WTC11 (cell line): ENCODE data around the gene ARL8A. TPM values are rescaled to one million over a fixed set of nuclear protein-coding genes. Genes with fewer than 3 reads are reported as not detected.

ENCODE experiments used
- ATAC-seq: fragments of 200-7000 bp; cut with Tn5 transposase; 2 replicates; pipeline ENCODE4 v1.10.0; 2021; ENCODE audit warnings: mild to moderate bottlenecking, moderate library complexity
- CTCF ChIA-PET: fragments of 300-600 bp; sonication (Branson Sonifier 250); formaldehyde crosslinking; loops from one replicate; lab custom pipeline; 2021; ENCODE audit warnings: antibody characterized with exemption; lab: Charles Lee
- POLR2A ChIA-PET: fragments of 350-600 bp; sonication (Branson Sonifier 250); formaldehyde crosslinking; loops from one replicate; lab custom pipeline; 2021; ENCODE audit warnings: antibody characterized with exemption; lab: Charles Lee
- DNase-seq: peaks from one replicate; pipeline ENCODE4 v3.0.0; 2021; ENCODE audit warnings: low spot score
- H3K27ac Mint-ChIP-seq: 2 replicates; pipeline ENCODE4 v1.8.0; 2021; ENCODE audit warnings: mixed read lengths
- H3K27me3 Mint-ChIP-seq: 2 replicates; pipeline ENCODE4 v1.8.0; 2021; ENCODE audit warnings: low read depth, mild to moderate bottlenecking, moderate library complexity, mixed read lengths
- H3K36me3 Mint-ChIP-seq: 2 replicates; pipeline ENCODE4 v1.8.0; 2021; ENCODE audit warnings: mixed read lengths
- H3K4me1 Mint-ChIP-seq: 2 replicates; pipeline ENCODE4 v1.8.0; 2022; ENCODE audit warnings: mixed read lengths
- H3K4me3 Mint-ChIP-seq: 2 replicates; pipeline ENCODE4 v1.8.0; 2021; ENCODE audit warnings: mild to moderate bottlenecking, moderate library complexity, mixed read lengths
- H3K9me3 Mint-ChIP-seq: 2 replicates; pipeline ENCODE4 v1.8.0; 2021; ENCODE audit warnings: mixed read lengths
- AR ChIP-seq: fragments of 250-450 bp; sonication (Bioruptor Pico); IDR thresholded peaks from 2 replicates; pipeline ENCODE4 v1.9.0; 2021; ENCODE audit warnings: mild to moderate bottlenecking
- CBFB ChIP-seq: sonication (generic); formaldehyde crosslinking; IDR thresholded peaks from 2 replicates; pipeline ENCODE4 v1.8.1; 2022; ENCODE audit warnings: mild to moderate bottlenecking, low read depth, missing genetic modification reagents
- FOXK1 ChIP-seq: sonication (generic); formaldehyde crosslinking; IDR thresholded peaks from 2 replicates; pipeline ENCODE4 v1.8.0; 2022; ENCODE audit warnings: mild to moderate bottlenecking, moderate library complexity, missing genetic modification reagents
- GABPB1 ChIP-seq: sonication (generic); formaldehyde crosslinking; IDR thresholded peaks from 2 replicates; pipeline ENCODE4 v1.8.1; 2023; ENCODE audit warnings: mild to moderate bottlenecking, missing genetic modification reagents
- HMGXB4 ChIP-seq: sonication (generic); formaldehyde crosslinking; IDR thresholded peaks from 2 replicates; pipeline ENCODE4 v1.8.1; 2023; ENCODE audit warnings: mild to moderate bottlenecking, moderate library complexity, missing genetic modification reagents
- IRF1 ChIP-seq: sonication (generic); formaldehyde crosslinking; IDR thresholded peaks from 2 replicates; pipeline ENCODE4 v1.8.0; 2023; ENCODE audit warnings: missing genetic modification reagents
- JAZF1 ChIP-seq: fragments of 250-450 bp; sonication (Bioruptor Pico); IDR thresholded peaks from 2 replicates; pipeline ENCODE4 v1.9.0; 2021; ENCODE audit warnings: moderate library complexity, mild to moderate bottlenecking, inconsistent platforms
- JUN ChIP-seq: sonication (generic); formaldehyde crosslinking; IDR thresholded peaks from 2 replicates; pipeline ENCODE4 v1.8.0; 2023; ENCODE audit warnings: mild to moderate bottlenecking, missing genetic modification reagents
- NFATC4 ChIP-seq: fragments of 250-450 bp; sonication (Bioruptor Pico); IDR thresholded peaks from 2 replicates; pipeline ENCODE4 v1.9.0; 2021; ENCODE audit warnings: mild to moderate bottlenecking
- NFE2L1 ChIP-seq: sonication (generic); formaldehyde crosslinking; IDR thresholded peaks from 2 replicates; pipeline ENCODE4 v1.8.1; 2023; ENCODE audit warnings: missing genetic modification reagents
- NFYB ChIP-seq: sonication (generic); formaldehyde crosslinking; conservative IDR thresholded peaks from 2 replicates; pipeline ENCODE4 v1.8.0; 2022; ENCODE audit warnings: low read depth, missing genetic modification reagents
- PREB ChIP-seq: sonication (generic); formaldehyde crosslinking; IDR thresholded peaks from 2 replicates; pipeline ENCODE4 v1.8.1; 2022; ENCODE audit warnings: mild to moderate bottlenecking, missing genetic modification reagents, moderate library complexity, borderline replicate concordance
- TEAD1 ChIP-seq: sonication (generic); formaldehyde crosslinking; IDR thresholded peaks from 2 replicates; pipeline ENCODE4 v1.8.0; 2022; ENCODE audit warnings: mild to moderate bottlenecking, missing genetic modification reagents
- USF1 ChIP-seq: sonication (generic); formaldehyde crosslinking; IDR thresholded peaks from 2 replicates; pipeline ENCODE4 v1.8.0; 2022; ENCODE audit warnings: mild to moderate bottlenecking, missing genetic modification reagents
- ZBTB21 ChIP-seq: sonication (generic); formaldehyde crosslinking; IDR thresholded peaks from 2 replicates; pipeline ENCODE4 v1.8.1; 2023; ENCODE audit warnings: mild to moderate bottlenecking, missing genetic modification reagents, borderline replicate concordance
- ZNF281 ChIP-seq: sonication (generic); formaldehyde crosslinking; IDR thresholded peaks from 2 replicates; pipeline ENCODE4 v1.8.0; 2023; ENCODE audit warnings: mild to moderate bottlenecking, missing genetic modification reagents
- ZNF396 ChIP-seq: fragments of 250-450 bp; sonication (Bioruptor Pico); IDR thresholded peaks from 2 replicates; pipeline ENCODE4 v1.8.0; 2021; ENCODE audit warnings: mild to moderate bottlenecking, moderate library complexity, borderline replicate concordance
- ZNF425 ChIP-seq: fragments of 250-450 bp; sonication (Bioruptor Pico); conservative IDR thresholded peaks from 2 replicates; pipeline ENCODE4 v1.9.0; 2021; ENCODE audit warnings: mild to moderate bottlenecking
- total RNA-seq: library from RNA; stranded (reverse); gene quantifications from 3 replicates; pipeline ENCODE4 v1.2.3, GENCODE V29; 2021

The ARL8A gene
- total RNA-seq, 1 experiment from 2014 or later: 47.2 TPM

- TF ChIP-seq ZNF425 (CRISPR knock-in tag) (no peak), HMGXB4 (CRISPR knock-in tag) (no peak), NFE2L1 (no peak), IRF1 (CRISPR knock-in tag) (no peak), NFATC4 (CRISPR knock-in tag) (no peak), ZNF396 (no peak), NFYB (no peak), JAZF1 (CRISPR knock-in tag) (no peak), USF1 (CRISPR knock-in tag) (no peak)
These were observed 18.1 kb downstream of the ARL8A start (continued) for GRCh38 chr1:202126426-202126825.

- Mint-ChIP-seq H3K4me1 (peaks cover 9% of the 10 kb centered on the region), H3K27me3 (no peaks in the 10 kb centered on the region; the same call in 1 of the 2 replicates), H3K4me3 (no peak overlapping the region), H3K27ac (no peak overlapping the region), H3K9me3 (no peaks in the 10 kb centered on the region), H3K36me3 (no peaks in the 10 kb centered on the region)
- DNase-seq (no peak), ATAC-seq (no peak)
- POLR2A ChIA-PET: interaction anchor here (0.7 kb wide), 1 partner anchor 298 kb away, joined by 3 read pairs; no protein-coding TSS in a partner anchor
- CTCF ChIA-PET: interaction anchor here (0.6 to 5.5 kb wide), 4 partner anchors 9 to 248 kb away, joined by 3 to 76 read pairs (median 3); partner anchors contain the start of gene ELF3
- TF ChIP-seq PREB (CRISPR knock-in tag): no peak
- no peak for TF ChIP-seq JUN
- TF ChIP-seq AR: no peak
- no peak for TF ChIP-seq TEAD1
- no peak for TF ChIP-seq ZNF281 (CRISPR knock-in tag)
- TF ChIP-seq CBFB (CRISPR knock-in tag): no peak
- TF ChIP-seq GABPB1 (CRISPR knock-in tag): no peak
- no peak for TF ChIP-seq ZBTB21 (CRISPR knock-in tag)
- TF ChIP-seq FOXK1: no peak
These were observed 18.9 kb downstream of the ARL8A start for GRCh38 chr1:202125611-202126010.
